HG03354 (cell line): ENCODE results near the gene MTREX.
A peak's percentile ranks its signal among the peaks of the same experiment; 100 is the strongest.
"Not testable (repeated sequence)": the region's sequence is repeated elsewhere in the genome, so short reads cannot be mapped to it uniquely, and the experiment has no call there.

ENCODE experiments used
- ATAC-seq: cut with Tn5 transposase; IDR thresholded peaks from one replicate; pipeline ENCODE4 v1.9.1; 2021; ENCODE audit warnings: mild to moderate bottlenecking; ENCODE audit not compliant: unreplicated experiment, poor library complexity, severe bottlenecking

The MTREX gene

GRCh38 chr5:55307383-55308253 lies at the start of gene MTREX, which contains the start of gene DHX29:
Gene MTREX (plus strand): TSS chr5:55307989. CDS start chr5:55308014, 25 bp downstream.
Gene DHX29 (minus strand): TSS chr5:55307694. CDS start chr5:55307573, 121 bp downstream.
- peak; percentile 92 for ATAC-seq

DNA sequence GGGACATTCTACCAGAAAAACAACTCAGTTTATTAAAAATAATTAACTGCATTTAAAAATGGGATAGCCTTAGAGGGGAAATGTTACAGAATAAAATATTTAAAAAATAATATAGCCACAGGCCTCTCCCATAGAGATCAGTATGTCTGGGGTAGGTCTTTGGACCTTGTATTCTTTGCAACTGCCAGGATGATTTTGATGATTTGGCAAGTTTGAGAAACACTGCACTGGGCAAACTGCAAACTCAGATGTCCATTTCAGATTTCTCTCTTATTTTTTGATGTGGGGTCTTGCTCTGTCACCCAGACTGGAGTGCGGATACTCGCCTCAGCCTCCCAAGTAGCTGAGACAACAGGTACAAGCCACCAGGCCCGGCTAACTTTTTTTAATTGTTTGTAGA lies 49.5 kb upstream of the MTREX start:
- ATAC-seq, result no peak

GRCh38 chr5:55276771-55277170 lies 31.0 kb upstream of the MTREX start:
- ATAC-seq, result no peak

- ATAC-seq, result no peak
Observed at GRCh38 chr5:55278778-55279177, 29.0 kb upstream of the MTREX start.

GRCh38 chr5:55286411-55286933 lies 21.3 kb upstream of the MTREX start:
- ATAC-seq, result no peak

DNA sequence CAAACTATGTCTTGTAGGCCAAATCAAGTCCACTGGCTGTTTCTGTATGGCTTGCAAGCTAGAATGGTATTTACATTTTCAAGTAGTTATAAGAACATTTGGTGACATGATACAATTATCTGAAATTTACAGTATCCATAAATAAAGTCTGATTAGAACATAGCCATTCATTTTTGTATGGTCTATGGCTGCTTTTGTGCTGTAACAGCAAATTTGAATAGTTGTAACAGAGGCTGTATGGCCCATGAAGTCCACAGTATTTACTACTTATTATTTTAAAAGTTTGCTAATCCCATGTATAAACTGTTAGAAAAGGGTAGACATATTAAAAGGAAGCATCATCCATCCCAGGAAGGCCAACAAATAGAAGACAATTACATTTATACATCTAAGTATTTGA lies 18.0 kb upstream of the MTREX start:
- ATAC-seq, result no peak

DNA sequence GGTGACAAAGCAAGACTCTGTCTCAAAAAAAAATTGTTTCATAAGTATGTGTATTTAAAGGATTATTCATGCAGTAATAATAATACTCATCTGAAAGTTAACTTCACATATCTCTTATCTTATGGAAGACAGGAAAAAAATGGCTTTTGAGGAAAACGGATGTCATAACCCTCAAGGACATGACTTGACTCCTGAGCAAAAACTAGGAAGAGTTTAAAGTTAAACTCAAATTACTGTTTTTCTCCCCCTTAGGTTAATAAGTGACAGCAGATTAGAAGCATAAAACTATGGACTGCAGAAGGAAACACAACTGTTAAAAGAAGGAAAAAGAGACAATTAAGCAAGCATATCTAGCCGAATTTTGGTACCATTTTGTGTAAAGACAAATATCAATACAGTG lies 16.8 kb upstream of the MTREX start:
- no peak for ATAC-seq

- ATAC-seq, result no peak
Observed at GRCh38 chr5:55294935-55295334, 12.9 kb upstream of the MTREX start.

GRCh38 chr5:55300890-55301289 lies 6.9 kb upstream of the MTREX start:
- ATAC-seq, result no peak

DNA sequence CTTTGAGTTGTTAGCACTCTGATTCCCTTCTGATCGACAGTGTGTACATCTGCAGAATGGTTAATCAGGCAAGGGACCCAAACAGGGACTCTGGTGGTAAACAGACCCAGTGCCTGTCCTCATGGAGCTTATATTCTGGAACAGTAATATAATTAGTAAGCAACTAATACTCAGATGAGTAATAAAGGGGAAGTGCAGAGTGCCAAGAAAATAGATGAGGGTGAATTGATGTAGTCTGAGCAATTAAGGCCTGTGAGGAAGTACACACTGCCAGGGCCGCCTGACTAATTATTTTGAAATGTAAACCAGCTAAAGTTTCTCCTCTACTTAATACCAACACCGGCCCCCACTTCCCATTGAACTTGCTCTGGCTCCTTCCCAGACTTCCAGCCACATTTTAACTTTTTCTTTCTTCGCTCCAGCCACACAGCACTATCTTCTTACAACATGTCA lies 4.5 kb upstream of the MTREX start:
- ATAC-seq, result no peak

DNA sequence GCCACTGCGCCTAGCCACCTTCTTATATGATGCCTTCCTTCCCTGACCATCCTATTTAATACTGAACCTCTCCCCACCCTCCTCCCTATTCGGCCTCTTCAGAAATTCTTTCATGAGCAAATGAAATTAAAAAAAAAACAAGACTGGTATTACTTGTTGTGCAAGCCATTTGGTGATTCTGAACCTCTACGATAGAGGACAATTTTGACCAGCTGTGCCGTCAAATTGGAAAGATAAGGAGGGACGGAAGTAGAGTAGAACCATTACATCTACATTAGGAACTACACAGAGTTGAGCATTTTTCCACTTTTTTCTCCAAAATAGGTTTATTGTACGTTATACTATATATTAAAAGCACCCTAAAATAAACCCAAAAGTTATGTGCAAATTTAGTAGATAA lies 3.2 kb upstream of the MTREX start:
- ATAC-seq, result no peak

DNA sequence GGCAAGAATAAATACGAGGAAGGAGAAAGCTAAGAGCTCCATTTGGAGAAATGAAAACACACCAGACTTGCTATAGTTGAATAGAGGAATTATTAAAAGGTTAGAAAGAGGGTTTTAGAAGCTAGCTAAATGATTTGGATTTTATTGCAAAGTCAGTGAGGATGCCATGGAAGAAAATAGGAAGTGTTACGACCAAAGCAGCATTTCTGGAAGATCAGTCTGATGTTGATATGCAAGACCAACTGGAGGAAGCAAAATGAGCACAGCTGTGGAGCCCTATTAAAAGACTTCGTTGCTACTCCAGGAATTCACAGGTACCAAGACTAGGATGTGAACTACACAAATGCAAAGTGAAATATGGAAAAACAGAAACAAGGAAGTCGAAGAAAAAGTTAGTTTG lies 2.4 kb upstream of the MTREX start:
- ATAC-seq, result no peak

- ATAC-seq, result peak; percentile 19
Observed at GRCh38 chr5:55306641-55307382, 977 bp upstream of the MTREX start.

GRCh38 chr5:55308254-55308836 lies 556 bp downstream of the MTREX start:
- ATAC-seq, result peak; percentile 16

DNA sequence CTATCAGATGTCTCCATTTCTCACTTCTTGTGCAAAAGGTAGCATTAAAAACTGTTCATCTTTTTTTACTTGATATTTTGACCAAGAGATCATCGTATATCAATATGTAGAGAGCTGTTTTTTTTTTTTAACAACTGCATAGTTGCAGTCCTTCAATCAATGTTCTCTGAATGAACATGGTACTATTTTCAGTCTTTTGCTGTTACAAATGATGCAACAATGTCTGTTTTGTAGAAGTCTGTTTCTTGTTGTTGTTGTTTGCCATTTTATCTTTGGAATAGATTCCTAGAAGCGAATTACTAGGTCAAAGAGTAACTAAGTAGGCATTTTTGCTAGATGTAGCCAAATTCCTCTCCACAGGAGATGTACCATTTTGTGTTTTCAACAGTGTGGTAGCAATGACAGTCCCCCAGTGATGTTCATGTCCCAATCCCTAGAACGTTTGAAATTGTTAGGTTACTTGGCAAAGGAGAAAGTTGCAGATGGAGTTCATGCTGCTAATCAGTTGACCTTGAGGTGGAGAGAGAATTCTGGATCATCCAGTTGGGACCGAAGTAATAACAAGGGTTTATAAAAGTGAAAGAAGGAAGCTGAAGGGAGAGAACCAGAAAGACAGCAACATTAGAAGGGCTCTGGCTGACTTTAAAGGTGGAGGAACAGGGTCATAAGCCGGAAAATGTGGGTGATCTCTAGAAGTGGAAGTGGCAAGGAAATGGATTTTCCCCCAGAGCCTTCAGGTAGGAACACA lies 6.3 kb downstream of the MTREX start:
- ATAC-seq, result no peak

- ATAC-seq, result no peak
Observed at GRCh38 chr5:55316289-55316688, 8.5 kb downstream of the MTREX start.

DNA sequence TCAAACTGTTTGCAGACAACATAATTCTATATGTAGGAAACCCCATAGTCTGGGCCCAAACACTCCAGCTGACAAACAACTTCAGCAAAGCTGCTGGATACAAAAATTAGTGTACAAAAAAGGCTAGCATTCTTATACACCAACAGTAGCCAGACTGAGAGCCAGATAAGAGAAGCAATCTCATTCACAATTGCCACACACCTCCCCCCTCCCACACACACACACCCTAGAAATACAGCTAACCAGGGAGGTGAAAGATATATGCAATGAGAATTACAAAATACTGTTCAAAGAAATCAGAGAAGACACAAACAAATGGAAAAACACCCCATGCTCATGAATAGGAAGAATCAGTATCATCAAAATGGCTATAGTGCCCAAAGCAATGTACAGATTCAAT lies 9.0 kb downstream of the MTREX start:
- ATAC-seq, result no peak

DNA sequence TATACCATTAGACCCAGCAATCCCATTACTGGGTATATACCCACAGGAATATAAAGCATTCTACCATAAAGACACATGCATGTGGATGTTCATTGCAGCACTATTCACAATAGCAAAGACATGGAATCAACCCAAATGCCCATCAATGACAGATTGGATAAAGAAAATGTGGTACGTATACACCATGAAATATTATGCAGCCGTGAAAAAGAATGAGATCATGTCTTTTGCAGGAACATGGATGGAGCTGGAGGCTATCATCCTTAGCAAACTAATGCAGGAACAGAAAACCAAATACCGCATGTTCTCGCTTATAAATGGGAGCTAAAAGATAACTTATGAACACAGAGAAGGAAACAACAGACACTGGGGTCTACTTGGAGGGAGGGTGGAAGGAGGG lies 10.4 kb downstream of the MTREX start:
- ATAC-seq, result not testable (repeated sequence)

DNA sequence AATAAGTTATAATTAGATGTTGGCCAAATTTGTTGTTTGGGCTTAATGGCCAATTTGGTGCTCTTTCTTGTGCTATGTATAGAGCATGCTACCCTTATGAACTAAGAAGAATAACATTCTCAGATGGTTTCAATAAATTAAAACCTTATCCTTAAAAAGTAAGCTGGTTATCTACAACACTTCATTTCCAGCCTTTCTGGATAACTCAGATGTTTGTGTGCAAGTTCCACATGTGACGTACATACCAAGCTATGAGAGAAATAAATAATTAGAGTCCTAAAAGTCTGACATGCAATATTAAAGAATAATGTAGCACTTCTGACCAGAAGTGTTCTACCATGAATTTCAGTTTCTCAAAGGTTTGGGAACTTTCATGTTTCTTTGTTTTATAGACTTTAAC lies 11.7 kb downstream of the MTREX start:
- no peak for ATAC-seq

- no peak for ATAC-seq
Observed at GRCh38 chr5:55320571-55320970, 12.8 kb downstream of the MTREX start.
